ENCODE measurements around the gene MBP. TPM values are rescaled to one million over a fixed set of nuclear protein-coding genes. Genes with fewer than 3 reads are reported as not detected.

The MBP gene
- total RNA-seq, 1 donor, result 80.7 TPM

DNA sequence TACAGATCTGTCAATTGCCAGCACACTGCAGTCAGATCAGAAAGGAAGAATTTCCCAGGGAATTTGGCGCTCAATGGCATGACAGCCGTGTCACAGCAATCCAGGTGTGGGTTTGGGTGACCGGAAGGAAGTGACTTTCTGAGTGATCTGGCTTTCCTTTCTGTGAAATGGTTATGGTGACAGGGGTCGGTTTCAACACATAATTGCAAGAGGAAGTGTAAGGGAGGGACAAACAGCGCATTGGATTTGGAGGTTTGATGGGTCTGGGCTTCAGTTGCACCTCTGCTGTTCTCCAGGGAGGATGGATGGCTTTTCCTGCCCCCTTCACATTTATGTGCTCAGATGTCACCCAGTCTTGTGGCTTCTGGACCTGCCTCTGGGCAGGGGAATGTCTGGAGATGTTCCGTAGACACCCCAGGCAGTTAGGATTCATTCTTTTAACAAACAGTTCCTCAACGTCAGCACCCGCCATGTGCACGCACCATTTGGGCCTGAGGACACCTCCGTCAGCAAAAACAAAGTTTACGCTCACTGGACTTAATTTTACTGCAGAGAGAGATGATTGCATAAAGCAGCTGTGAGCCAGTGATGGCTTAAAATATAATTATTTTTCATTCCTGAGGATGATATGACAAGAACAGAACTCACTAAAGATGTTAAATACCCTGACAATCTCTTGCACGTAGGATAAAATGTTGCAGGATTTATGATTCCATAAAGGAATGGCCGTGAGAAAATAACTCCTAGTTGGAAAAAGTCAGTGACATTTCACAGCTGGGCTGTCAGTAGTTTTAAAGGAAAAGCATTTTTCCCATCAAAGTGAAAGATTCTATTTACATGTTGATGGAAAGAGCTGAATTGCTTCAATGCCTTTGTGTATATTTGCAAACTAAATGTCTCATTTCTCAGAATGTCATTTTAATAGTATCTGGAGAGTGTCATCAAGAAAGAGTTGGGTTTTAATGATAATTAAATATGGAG lies 36.9 kb downstream of the MBP start:
- H3K4me3 ChIP-seq (ENCODE audit: low read length), result no peak overlapping the region
- H3K27me3 ChIP-seq (ENCODE audit: insufficient read depth, low read length), result no peaks in the 10 kb centered on the region
- no peaks in the 10 kb centered on the region for H3K9me3 ChIP-seq (ENCODE audit: low read depth, low read length)
- peaks cover 90% of the 10 kb centered on the region for H3K4me1 ChIP-seq (ENCODE audit: insufficient read depth, low read length)

DNA sequence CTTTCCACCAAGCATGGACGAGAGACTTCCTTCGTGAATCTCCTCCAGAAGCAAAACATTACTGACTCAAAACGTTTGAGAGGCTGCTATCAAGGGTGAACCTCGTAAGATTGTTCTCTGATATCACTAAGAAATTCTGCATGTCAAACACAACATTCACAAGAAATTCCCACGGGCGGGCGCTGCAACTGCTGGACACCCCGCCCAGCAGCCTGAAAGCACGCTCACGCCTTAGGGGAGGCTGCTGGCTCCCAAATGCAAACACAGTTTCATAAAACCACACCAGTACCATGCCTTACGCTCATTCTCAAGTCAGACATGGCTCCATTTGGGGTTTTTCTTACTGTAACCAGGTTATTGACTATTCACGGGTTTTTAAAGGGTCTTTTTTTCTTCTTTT lies 39.0 kb downstream of the MBP start:
- no peaks in the 10 kb centered on the region for H3K27me3 ChIP-seq (ENCODE audit: insufficient read depth, low read length)
- no peaks in the 10 kb centered on the region for H3K9me3 ChIP-seq (ENCODE audit: low read depth, low read length)
- peaks cover 73% of the 10 kb centered on the region for H3K4me1 ChIP-seq (ENCODE audit: insufficient read depth, low read length)
- H3K4me3 ChIP-seq (ENCODE audit: low read length), result no peak overlapping the region

DNA sequence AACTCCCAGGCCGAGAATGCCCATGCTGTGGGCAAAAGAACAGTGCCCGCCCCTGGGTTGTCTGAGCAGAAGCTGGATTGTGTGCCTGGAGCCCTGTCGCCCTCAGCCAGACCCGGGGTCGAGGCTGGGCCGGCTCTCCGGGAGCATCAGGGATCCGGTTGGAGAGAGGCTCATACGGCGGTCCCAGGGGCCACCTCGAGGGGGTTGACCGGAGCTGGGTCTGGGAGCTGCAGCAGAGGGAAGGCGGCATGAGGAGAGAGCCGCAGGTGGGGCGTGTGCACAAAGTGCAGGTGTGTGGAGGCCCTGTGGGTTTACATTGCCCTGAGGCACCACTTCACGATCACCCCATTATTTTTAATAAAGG lies 39.5 kb downstream of the MBP start:
- H3K4me1 ChIP-seq (ENCODE audit: insufficient read depth, low read length), result peaks cover 68% of the 10 kb centered on the region
- no peaks in the 10 kb centered on the region for H3K27me3 ChIP-seq (ENCODE audit: insufficient read depth, low read length)

DNA sequence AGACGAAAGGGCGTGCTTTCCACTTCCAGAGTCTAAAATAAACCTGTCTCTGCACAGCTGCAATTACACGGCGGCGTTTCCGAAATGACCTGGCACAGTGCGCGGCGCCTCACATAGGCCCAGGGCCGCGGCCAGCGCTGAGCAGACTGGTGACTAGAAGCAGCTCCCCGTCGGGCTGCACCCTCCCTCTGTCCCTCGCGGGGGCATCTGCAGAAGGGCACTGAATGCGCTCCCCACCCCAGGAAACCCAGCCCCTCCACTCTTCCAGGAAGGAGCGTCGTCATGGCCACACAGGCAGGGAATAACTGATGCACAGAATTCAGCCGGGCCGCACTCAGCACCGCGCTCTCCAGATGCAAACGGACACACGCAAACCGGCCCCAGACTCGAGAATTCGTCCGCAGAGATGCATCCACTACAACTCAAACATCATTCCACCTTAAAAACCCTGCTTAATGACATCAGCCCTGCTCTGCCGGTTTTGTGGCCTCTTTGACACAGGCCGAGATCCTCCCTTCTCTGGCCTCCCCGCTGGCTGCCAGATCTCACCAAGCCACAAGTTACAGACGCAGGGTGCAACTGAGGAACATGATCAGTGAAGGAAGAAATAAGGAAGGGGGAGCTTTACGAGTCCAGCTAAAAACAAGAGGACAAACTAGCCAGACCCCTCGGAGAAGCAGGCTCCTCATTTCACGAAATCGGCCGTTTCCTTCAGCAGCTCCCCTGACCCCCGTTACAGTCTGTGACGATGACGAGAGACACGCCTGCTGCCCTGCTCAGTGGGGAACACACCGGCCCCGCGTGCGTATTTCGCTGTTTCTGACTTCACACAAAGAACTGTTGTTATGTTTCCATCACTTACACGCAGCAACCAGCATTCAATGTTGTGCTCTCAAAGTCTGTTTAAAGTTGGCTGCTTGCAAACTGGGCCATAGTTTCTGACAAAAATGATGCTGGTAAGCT lies 40.2 kb downstream of the MBP start:
- H3K4me3 ChIP-seq (ENCODE audit: low read length), result no peak overlapping the region
- peaks cover 61% of the 10 kb centered on the region for H3K4me1 ChIP-seq (ENCODE audit: insufficient read depth, low read length)
- H3K9me3 ChIP-seq (ENCODE audit: low read depth, low read length), result no peaks in the 10 kb centered on the region
- H3K27me3 ChIP-seq (ENCODE audit: insufficient read depth, low read length), result no peaks in the 10 kb centered on the region

More for the DNA sequence above, 39.5 kb downstream of the MBP start:
- Histone ChIP-seq H3K9me3 (ENCODE audit: low read depth, low read length) (no peaks in the 10 kb centered on the region), H3K4me3 (ENCODE audit: low read length) (no peak overlapping the region)

DNA sequence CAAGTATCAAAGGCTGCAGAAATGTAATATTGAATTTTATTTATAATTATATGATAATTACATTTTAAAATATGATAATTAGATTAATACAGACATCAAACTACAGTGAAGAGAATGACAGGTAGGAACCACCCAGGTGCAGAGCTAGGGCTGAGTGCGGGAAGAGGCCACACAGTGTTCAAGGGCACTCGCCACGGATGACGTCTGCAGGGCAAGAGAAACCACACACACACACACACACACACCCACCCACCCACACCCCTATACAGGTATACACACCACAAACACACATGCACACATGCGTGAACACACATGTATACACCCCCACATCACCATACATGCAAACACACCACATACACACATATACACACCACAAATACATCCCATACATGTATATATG lies 41.2 kb downstream of the MBP start:
- H3K4me1 ChIP-seq (ENCODE audit: insufficient read depth, low read length), result peaks cover 51% of the 10 kb centered on the region
- H3K27me3 ChIP-seq (ENCODE audit: insufficient read depth, low read length), result no peaks in the 10 kb centered on the region
- H3K9me3 ChIP-seq (ENCODE audit: low read depth, low read length), result no peaks in the 10 kb centered on the region
- H3K4me3 ChIP-seq (ENCODE audit: low read length), result no peak overlapping the region

DNA sequence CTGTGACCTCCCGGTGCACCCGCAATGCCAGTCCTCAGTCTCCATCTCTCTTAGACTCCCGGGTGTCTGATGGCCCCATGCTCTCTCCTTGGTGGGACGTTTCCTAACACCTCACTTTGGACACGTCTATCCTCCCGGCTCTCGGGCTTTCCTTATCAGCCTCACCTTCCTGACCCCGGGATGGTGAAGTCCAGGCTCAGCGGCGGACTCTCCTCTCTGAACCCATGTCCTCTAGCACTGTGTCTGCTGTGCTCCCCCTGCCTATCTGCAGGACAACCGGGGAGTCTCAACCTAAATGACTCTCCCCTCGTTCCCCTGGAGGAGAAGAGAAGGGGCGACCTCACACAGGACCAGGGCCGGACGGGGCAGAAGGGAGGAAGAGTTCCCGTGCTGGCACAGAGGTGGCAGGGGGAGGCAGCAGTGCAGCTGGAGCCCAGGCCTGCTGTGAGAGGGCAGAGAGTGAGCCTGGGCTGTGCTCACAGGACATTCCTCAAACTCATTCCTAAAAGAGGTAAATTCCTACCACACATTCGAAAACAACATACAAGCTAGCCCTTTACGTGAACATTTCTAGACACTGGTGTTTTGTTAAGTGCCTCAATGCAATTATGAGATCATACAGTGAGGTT lies 41.9 kb downstream of the MBP start:
- Histone ChIP-seq H3K27me3 (ENCODE audit: insufficient read depth, low read length) (no peaks in the 10 kb centered on the region), H3K4me3 (ENCODE audit: low read length) (no peak overlapping the region), H3K9me3 (ENCODE audit: low read depth, low read length) (no peaks in the 10 kb centered on the region), H3K4me1 (ENCODE audit: insufficient read depth, low read length) (peaks cover 50% of the 10 kb centered on the region)

DNA sequence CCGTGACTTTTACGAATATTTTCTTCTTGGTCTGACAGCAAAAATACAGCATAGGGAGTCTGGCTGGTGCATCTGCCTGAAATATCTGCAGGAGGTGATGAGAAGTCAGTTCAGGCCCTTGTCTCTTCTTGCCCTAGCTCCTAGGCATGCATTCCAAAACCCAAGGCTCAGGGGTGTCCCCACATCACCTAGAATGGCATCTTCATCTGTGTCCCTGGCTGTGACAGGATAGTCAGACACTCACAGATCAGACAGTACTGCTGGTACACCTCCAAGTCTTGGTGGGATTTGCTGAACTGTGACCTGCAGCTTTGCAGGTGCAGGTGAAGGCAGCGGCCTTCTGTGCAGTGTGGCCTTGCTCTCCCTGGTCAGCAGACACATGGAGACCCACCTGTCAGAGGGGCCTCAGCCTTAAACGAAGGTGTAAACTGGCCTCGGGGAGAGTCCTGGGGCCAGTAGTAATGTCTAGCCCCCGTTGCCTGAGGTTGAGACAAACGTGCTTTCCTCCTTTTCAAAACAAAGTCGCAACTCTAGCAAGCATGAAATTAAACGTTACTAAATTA lies 42.8 kb downstream of the MBP start:
- Histone ChIP-seq H3K9me3 (ENCODE audit: low read depth, low read length) (no peaks in the 10 kb centered on the region), H3K27me3 (ENCODE audit: insufficient read depth, low read length) (no peaks in the 10 kb centered on the region), H3K4me3 (ENCODE audit: low read length) (no peak overlapping the region), H3K4me1 (ENCODE audit: insufficient read depth, low read length) (peaks cover 48% of the 10 kb centered on the region)

DNA sequence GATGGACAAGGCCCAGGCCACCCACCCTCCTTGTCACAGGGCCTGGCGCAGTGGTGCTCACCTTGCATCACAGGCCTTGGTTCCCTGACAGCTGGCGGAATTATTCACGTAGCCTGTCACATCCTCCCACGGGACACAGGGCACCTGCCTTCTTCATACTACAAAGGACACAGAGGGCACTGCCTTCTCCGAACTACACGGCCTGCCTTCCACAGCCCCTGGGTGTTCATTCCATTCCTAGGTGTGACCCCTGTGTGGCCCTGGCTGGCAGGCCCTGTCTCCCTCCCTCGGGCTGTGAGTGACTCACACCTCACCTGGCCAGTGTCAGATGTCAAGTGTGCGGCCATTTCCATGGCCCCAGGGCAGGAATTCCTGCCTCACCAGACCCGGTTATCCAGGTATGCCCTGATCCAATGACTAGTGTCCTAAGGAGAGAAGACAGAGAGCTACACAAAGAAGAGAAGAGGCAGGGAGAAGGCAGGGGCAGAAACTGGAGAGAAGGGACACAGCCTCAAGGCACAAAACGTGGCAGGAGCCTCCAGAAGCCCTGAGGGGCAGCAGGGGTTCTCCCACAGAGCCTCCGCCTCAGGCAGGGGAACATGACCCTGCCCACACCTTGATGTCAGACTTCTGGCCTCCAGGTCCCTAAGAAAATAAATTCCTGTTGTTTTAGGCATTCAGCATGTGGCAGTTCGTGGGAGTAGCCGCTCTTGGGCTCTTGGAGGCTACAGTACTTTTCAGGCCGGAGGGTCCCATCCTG lies 43.4 kb downstream of the MBP start:
- peaks cover 46% of the 10 kb centered on the region for H3K4me1 ChIP-seq (ENCODE audit: insufficient read depth, low read length)
- no peak overlapping the region for H3K4me3 ChIP-seq (ENCODE audit: low read length)

DNA sequence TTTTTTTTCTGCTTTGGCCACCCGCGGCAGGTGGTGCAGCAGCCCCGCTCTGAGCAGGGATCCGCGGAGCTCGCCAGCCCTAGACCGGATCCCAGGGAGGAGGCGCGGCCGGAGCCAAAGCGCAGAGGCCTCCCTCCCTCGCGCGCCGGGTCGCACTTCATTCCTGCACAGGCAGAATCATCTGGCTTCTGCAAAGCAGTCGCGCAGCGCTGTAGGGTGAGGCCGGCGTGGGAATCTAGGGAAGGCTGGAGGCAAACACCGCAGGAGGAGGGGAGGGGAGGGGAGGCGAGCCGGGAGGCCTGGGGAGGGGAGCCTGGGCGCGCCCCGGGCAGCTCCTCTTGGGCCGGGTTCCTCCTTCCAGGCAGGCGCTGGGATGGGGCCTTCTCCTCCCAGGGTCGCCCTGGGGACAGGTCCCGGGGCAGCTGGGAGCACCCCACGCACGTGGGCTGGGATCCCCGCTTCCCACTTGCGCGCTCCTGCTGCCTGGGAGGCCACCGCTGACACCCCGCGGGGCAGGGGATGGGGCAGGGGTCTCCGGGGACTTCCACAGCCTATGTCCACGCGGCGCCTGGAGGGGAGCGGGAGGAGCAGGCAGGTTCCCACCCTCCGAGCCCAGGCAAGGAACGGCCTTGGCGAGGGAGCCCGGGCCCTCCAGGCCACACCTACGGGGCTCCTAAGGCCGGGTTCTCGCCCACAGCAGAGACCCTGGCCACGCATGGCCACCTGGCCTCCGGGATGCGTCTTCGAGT lies 45.0 kb downstream of the MBP start:
- Histone ChIP-seq H3K9me3 (ENCODE audit: low read depth, low read length) (no peaks in the 10 kb centered on the region), H3K27me3 (ENCODE audit: insufficient read depth, low read length) (no peaks in the 10 kb centered on the region), H3K4me1 (ENCODE audit: insufficient read depth, low read length) (peaks cover 43% of the 10 kb centered on the region), H3K4me3 (ENCODE audit: low read length) (no peak overlapping the region)

More for the DNA sequence above, 43.4 kb downstream of the MBP start:
- Histone ChIP-seq H3K9me3 (ENCODE audit: low read depth, low read length) (no peaks in the 10 kb centered on the region), H3K27me3 (ENCODE audit: insufficient read depth, low read length) (no peaks in the 10 kb centered on the region)

DNA sequence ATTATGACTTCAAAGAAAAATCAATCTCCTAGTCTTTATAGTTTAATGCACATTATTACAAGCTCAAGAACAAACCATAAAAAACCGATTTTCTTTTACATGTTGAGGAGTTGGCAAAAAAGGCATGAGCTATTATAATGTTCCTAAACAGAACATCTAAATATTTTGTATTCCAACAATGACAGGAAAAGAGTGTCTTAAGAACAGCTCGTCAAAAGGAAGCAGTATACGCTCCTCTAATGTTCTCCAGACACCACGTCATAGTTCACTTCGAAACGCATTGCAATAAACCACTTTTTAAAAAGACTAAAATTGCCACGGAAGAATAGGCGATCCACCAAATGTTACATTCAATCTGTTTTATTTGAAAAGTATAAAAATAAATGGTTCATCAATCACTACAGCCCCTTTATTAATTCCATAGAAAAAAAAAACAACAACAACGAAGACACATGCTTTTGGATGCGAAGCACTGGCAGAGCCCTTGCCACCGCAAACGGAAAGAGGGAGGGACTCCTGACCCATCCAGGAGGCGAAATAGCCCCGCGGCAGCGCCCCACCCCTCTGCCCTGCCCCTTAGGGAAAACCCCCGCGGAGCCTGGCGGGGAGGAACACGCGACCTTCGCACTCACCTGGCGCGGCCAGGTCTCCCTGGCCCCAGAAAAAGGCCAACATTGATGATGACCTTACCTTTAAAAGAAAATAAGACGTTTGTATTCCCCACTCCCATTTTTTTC lies 45.8 kb downstream of the MBP start:
- Histone ChIP-seq H3K4me3 (ENCODE audit: low read length) (no peak overlapping the region), H3K27me3 (ENCODE audit: insufficient read depth, low read length) (no peaks in the 10 kb centered on the region), H3K9me3 (ENCODE audit: low read depth, low read length) (no peaks in the 10 kb centered on the region), H3K4me1 (ENCODE audit: insufficient read depth, low read length) (peaks cover 44% of the 10 kb centered on the region)

DNA sequence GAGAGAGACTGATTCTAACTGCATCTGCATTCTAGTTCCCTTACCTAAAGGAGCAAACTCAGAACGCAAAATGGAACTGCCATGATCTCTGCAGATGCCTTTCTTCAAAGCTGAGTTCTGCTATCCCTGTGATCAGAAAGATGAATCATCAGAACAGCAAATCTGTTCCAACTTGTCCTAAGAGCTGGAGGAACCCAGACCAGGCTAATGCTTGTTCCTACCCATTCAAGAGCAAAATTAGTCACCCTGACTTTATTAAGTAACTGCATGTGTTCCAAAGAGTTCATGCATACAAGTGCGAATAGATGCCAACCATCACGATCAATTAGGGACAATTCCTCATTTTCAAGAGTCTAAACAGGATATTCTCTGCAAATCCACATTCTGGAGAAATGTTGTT lies 46.5 kb downstream of the MBP start:
- no peaks in the 10 kb centered on the region for H3K27me3 ChIP-seq (ENCODE audit: insufficient read depth, low read length)
- H3K9me3 ChIP-seq (ENCODE audit: low read depth, low read length), result no peaks in the 10 kb centered on the region
- H3K4me3 ChIP-seq (ENCODE audit: low read length), result no peak overlapping the region
- peaks cover 49% of the 10 kb centered on the region for H3K4me1 ChIP-seq (ENCODE audit: insufficient read depth, low read length)

DNA sequence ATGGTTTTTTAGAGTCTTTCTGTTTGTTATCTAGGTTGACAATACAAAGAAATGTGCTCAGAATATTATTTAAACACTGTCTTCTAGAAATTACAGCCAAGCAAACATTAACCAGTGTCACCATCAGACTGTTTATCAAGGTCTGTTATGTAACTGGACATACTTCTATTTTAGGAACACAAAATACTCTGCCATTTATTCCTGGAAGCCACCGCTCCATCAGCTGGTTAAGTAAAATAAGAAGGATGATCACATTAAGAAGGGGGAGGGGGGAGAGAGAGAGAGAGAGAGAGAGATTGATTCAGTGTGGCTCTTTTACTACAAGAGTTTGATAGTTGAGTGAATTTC lies 47.9 kb downstream of the MBP start:
- H3K4me3 ChIP-seq (ENCODE audit: low read length), result no peak overlapping the region
- peaks cover 57% of the 10 kb centered on the region for H3K4me1 ChIP-seq (ENCODE audit: insufficient read depth, low read length)
- no peaks in the 10 kb centered on the region for H3K27me3 ChIP-seq (ENCODE audit: insufficient read depth, low read length)
- no peaks in the 10 kb centered on the region for H3K9me3 ChIP-seq (ENCODE audit: low read depth, low read length)

DNA sequence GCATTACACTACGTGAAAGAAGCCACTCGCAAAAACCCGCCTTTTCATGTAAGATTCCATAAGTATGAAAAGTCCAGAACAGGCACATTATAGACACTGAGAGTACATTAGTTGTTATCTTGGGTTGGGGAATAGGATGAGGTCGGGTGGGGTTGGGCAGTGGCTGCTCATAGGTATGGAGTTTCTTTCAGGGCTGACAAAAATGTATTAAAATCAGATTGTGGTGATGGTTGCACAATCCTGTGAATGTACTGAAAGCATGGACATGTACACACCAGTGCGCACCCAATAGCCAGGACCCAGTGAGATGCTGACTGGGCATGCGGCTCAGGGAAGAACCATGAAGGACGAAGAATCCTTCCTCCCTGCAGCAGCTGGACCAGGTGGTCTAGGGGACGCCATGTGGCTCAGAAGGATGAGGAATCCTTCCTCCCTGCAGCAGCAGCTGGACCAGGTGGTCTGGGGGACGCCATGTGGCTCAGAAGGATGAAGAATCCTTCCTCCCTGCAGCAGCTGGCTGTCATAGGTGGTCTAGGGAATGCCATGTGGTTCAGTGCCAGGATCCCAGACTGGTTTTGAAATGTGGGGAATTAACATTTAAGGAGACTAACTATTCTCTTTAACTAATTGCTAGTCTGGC lies 50.1 kb downstream of the MBP start:
- no peaks in the 10 kb centered on the region for H3K9me3 ChIP-seq (ENCODE audit: low read depth, low read length)
- H3K4me1 ChIP-seq (ENCODE audit: insufficient read depth, low read length), result peaks cover 68% of the 10 kb centered on the region
- no peak overlapping the region for H3K4me3 ChIP-seq (ENCODE audit: low read length)
- H3K27me3 ChIP-seq (ENCODE audit: insufficient read depth, low read length), result no peaks in the 10 kb centered on the region
